IMR-90 (cell line): ENCODE results near the gene ADAM17. TPM values are rescaled to one million over a fixed set of nuclear protein-coding genes. Genes with fewer than 3 reads are reported as not detected.

Source experiments
- ATAC-seq: fragments of 200-7000 bp; cut with Tn5 transposase; 2 replicates; pipeline ENCODE4 v1.9.1; 2020; ENCODE audit warnings: low read depth, mild to moderate bottlenecking, moderate library complexity
- BruUV-seq: library from RNA; stranded (reverse); fragments of 400-500 nt; replicated peaks from 2 replicates; lab custom pipeline; 2021; lab: Mats Ljungman, UMichigan
- CTCF ChIA-PET: fragments of 300-600 bp; formaldehyde crosslinking; extraction: SDS; loops from one replicate; lab custom pipeline; 2021; ENCODE audit warnings: antibody characterized with exemption; lab: Yijun Ruan, JAX
- POLR2A ChIA-PET: fragments of 300-600 bp; sonication (Branson Sonifier 250); formaldehyde crosslinking; loops from one replicate; lab custom pipeline; 2022; ENCODE audit warnings: antibody characterized with exemption; ENCODE audit not compliant: unreplicated experiment; lab: Charles Lee
- DNase-seq: peaks from one replicate; pipeline ENCODE4 v3.0.0; 2013
- H2AFZ ChIP-seq: replicated peaks from 2 replicates; pipeline ENCODE3; 2013; ENCODE audit warnings: low read length, mild to moderate bottlenecking; ENCODE audit not compliant: poor library complexity
- H2AK5ac ChIP-seq: 2 replicates; pipeline ENCODE4 v1.6.1; 2013; ENCODE audit warnings: low read depth, low read length, inconsistent platforms
- H2AK9ac ChIP-seq: replicated peaks from 2 replicates; pipeline ENCODE3; 2013; ENCODE audit warnings: mild to moderate bottlenecking, low read depth, low read length, moderate library complexity; ENCODE audit not compliant: poor library complexity
- H2BK120ac ChIP-seq: 2 replicates; pipeline ENCODE4 v1.6.1; 2013; ENCODE audit warnings: low read depth, low read length, inconsistent platforms
- H2BK15ac ChIP-seq: 3 replicates; pipeline ENCODE4 v1.6.1; 2013; ENCODE audit warnings: low read depth, low read length, inconsistent platforms
- H2BK20ac ChIP-seq: 2 replicates; pipeline ENCODE4 v1.6.1; 2013; ENCODE audit warnings: low read depth, mild to moderate bottlenecking, inconsistent platforms, low read length, moderate library complexity
- H2BK5ac ChIP-seq: 2 replicates; pipeline ENCODE4 v1.6.1; 2013; ENCODE audit warnings: mild to moderate bottlenecking, low read depth, low read length, inconsistent platforms; ENCODE audit not compliant: poor library complexity, severe bottlenecking
- H3K14ac ChIP-seq: replicated peaks from 2 replicates; pipeline ENCODE4 v1.6.1; 2013; ENCODE audit warnings: low read depth, low read length, inconsistent platforms
- H3K18ac ChIP-seq: 2 replicates; pipeline ENCODE4 v1.6.1; 2013; ENCODE audit warnings: low read depth, low read length, control low read depth
- H3K23ac ChIP-seq: 2 replicates; pipeline ENCODE4 v1.6.1; 2013; ENCODE audit warnings: low read depth, low read length, inconsistent platforms
- H3K27ac ChIP-seq: 2 replicates; pipeline ENCODE4 v1.5.1; 2013; ENCODE audit warnings: mild to moderate bottlenecking, control low read depth, low read length; ENCODE audit not compliant: insufficient read depth
- H3K27me3 ChIP-seq: 2 replicates; pipeline ENCODE4 v1.6.1; 2013; ENCODE audit warnings: low read length; ENCODE audit not compliant: control insufficient read depth, insufficient read depth
- H3K36me3 ChIP-seq: 2 replicates; pipeline ENCODE4 v1.6.1; 2013; ENCODE audit warnings: low read length, mixed read lengths; ENCODE audit not compliant: control insufficient read depth, insufficient read depth
- H3K4ac ChIP-seq: 2 replicates; pipeline ENCODE4 v1.6.1; 2013; ENCODE audit warnings: low read depth, low read length, inconsistent platforms
- H3K4me1 ChIP-seq: 2 replicates; pipeline ENCODE4 v1.6.1; 2013; ENCODE audit warnings: low read length, mixed read lengths; ENCODE audit not compliant: control insufficient read depth, insufficient read depth
- H3K4me2 ChIP-seq: 2 replicates; pipeline ENCODE4 v1.6.1; 2013; ENCODE audit warnings: low read depth, mild to moderate bottlenecking, control low read depth, low read length, moderate library complexity
- H3K4me3 ChIP-seq: 2 replicates; pipeline ENCODE4 v1.5.1; 2013; ENCODE audit warnings: low read depth, mild to moderate bottlenecking, control low read depth, low read length, moderate library complexity; ENCODE audit not compliant: insufficient read depth
- H3K56ac ChIP-seq: 2 replicates; pipeline ENCODE4 v1.6.1; 2013; ENCODE audit warnings: low read length, inconsistent platforms; ENCODE audit not compliant: insufficient read depth; ENCODE audit errors: extremely low read depth
- H3K79me1 ChIP-seq, 2 experiments: 2 replicates each; pipeline ENCODE4 v1.6.1; 2013; ENCODE audit warnings: low read length in 2 of 2, inconsistent platforms in 1 of 2, low read depth in 1 of 2
- H3K9ac ChIP-seq: 2 replicates; pipeline ENCODE4 v1.6.1; 2013; ENCODE audit warnings: low read depth, low read length, control low read depth
- H3K9me1 ChIP-seq: 2 replicates; pipeline ENCODE4 v1.6.1; 2013; ENCODE audit warnings: low read length, inconsistent platforms; ENCODE audit not compliant: insufficient read depth
- H3K9me3 ChIP-seq: 2 replicates; pipeline ENCODE4 v1.6.1; 2013; ENCODE audit warnings: low read length; ENCODE audit not compliant: control insufficient read depth, insufficient read depth
- H4K20me1 ChIP-seq: 2 replicates; pipeline ENCODE4 v1.6.1; 2013; ENCODE audit warnings: low read length, inconsistent platforms; ENCODE audit not compliant: insufficient read depth
- H4K5ac ChIP-seq: 2 replicates; pipeline ENCODE4 v1.6.1; 2013; ENCODE audit warnings: mild to moderate bottlenecking, low read depth, low read length, control low read depth
- H4K8ac ChIP-seq, 2 experiments: 2 replicates each; pipeline ENCODE4 v1.6.1; 2013; ENCODE audit warnings: low read depth in 2 of 2, low read length in 2 of 2, control low read depth in 1 of 2, inconsistent platforms in 1 of 2
- H4K91ac ChIP-seq: 2 replicates; pipeline ENCODE4 v1.6.1; 2013; ENCODE audit warnings: low read depth, low read length, inconsistent platforms; ENCODE audit not compliant: insufficient read depth
- BHLHE40 ChIP-seq: fragments of 150-350 bp; IDR thresholded peaks from 2 replicates; pipeline ENCODE4 v1.6.1; 2016; ENCODE audit warnings: mild to moderate bottlenecking, low read depth, low read length
- CEBPB ChIP-seq: IDR thresholded peaks from 2 replicates; pipeline ENCODE4 v1.6.1; 2012; ENCODE audit warnings: low read depth, low read length, improper control_type of control experiment
- CHD1 ChIP-seq: IDR thresholded peaks from 2 replicates; pipeline ENCODE4 v1.6.1; 2012; ENCODE audit warnings: low read depth, low read length, improper control_type of control experiment
- CTCF ChIP-seq: conservative IDR thresholded peaks from 2 replicates; pipeline ENCODE4 v1.5.1; 2012; ENCODE audit warnings: mild to moderate bottlenecking, low read depth, low read length, improper control_type of control experiment
- FOS ChIP-seq: fragments of 150-350 bp; IDR thresholded peaks from 2 replicates; pipeline ENCODE4 v1.6.1; 2016; ENCODE audit warnings: low read depth, low read length
- MAFK ChIP-seq: IDR thresholded peaks from 2 replicates; pipeline ENCODE4 v1.6.1; 2012; ENCODE audit warnings: low read depth, low read length, improper control_type of control experiment
- MAZ ChIP-seq: IDR thresholded peaks from 2 replicates; pipeline ENCODE4 v1.6.1; 2012; ENCODE audit warnings: low read depth, mild to moderate bottlenecking, low read length, improper control_type of control experiment, moderate library complexity, borderline replicate concordance
- NFE2L2 ChIP-seq: fragments of 150-350 bp; IDR thresholded peaks from 2 replicates; pipeline ENCODE4 v1.6.1; 2016; ENCODE audit warnings: low read depth, mild to moderate bottlenecking, low read length
- POLR2A ChIP-seq: IDR thresholded peaks from 2 replicates; pipeline ENCODE4 v1.6.1; 2012; ENCODE audit warnings: mild to moderate bottlenecking, low read depth, low read length
- RCOR1 ChIP-seq: IDR thresholded peaks from 2 replicates; pipeline ENCODE4 v1.6.1; 2012; ENCODE audit warnings: mild to moderate bottlenecking, low read length, improper control_type of control experiment; ENCODE audit not compliant: insufficient replicate concordance
- SMC3 ChIP-seq: fragments of 150-350 bp; IDR thresholded peaks from 2 replicates; pipeline ENCODE4 v1.6.1; 2016; ENCODE audit warnings: low read depth, mild to moderate bottlenecking, antibody characterized with exemption, low read length, moderate library complexity
- WGBS, 2 experiments: methylation state at CpG; one replicate each; pipeline versions ENCODE4 v1.1.5 to v1.1.7; 2013; ENCODE audit warnings: missing lambda C conversion rate in 2 of 2; ENCODE audit not compliant: insufficient read length in 1 of 2; ENCODE audit errors: extremely low coverage in 2 of 2; 5-methylcytosine and 5-hydroxymethylcytosine counted together
- dilution Hi-C: fragments of 300-500 bp; cut with HindIII; formaldehyde crosslinking; loops from one replicate; pipeline ENCODE4 v1.14.3; 2018; ENCODE audit warnings: low sequenced_read_pairs; ENCODE audit not compliant: unreplicated experiment
- in situ Hi-C: fragments of 300-500 bp; cut with MboI; formaldehyde crosslinking; loops from 3 replicates; pipeline ENCODE4 v1.14.3; 2019; ENCODE audit warnings: low sequenced_read_pairs, inconsistent platforms, mixed read lengths
- intact Hi-C: fragments of 100-400 bp; cut with micrococcal nuclease; formaldehyde crosslinking; loops from 2 replicates; pipeline ENCODE4 v1.10.0; 2022
- polyA plus RNA-seq, 3 experiments: library from polyadenylated mRNA; depleted of rRNA; stranded (reverse); fragments of >200 nt; gene quantifications; 2 replicates each; pipeline ENCODE4 v1.2.3, GENCODE V29; 2012; ENCODE audit warnings: low replicate concordance in 1 of 3
- total RNA-seq: library from RNA; depleted of rRNA; stranded (reverse); fragments of >200 nt; gene quantifications from 2 replicates; pipeline ENCODE4 v1.2.3, GENCODE V29; 2012
- TF ChIP-seq, protein P1 (sequence below): fragments of 150-350 bp; IDR thresholded peaks from 2 replicates; pipeline ENCODE4 v1.6.1; 2016; ENCODE audit warnings: low read depth, mild to moderate bottlenecking, low read length, moderate library complexity, borderline replicate concordance

ADAM17 gene
- total and polyA plus RNA-seq, 2 of the 4 experiments (the other 2 are of a cell fraction), result 9.6 to 34.4 TPM

GRCh38 chr2:9556121-9556743 lies 602 bp upstream of the ADAM17 start:
- Histone ChIP-seq H3K27ac (peak overlapping the region; percentile 97), H2AK5ac (peak overlapping the region; percentile 68), H3K4me1 (peaks cover 4% of the 10 kb centered on the region), H3K79me1 (peaks cover 5 to 36% of the 10 kb centered on the region in 2 experiments; a peak in 3 of 4 replicates), H3K4me3 (peak overlapping the region; percentile 65), H3K36me3 (peaks cover 2% of the 10 kb centered on the region; the same call in 1 of the 2 replicates), H3K18ac (peak overlapping the region; percentile 94), H2BK5ac (peak overlapping the region; percentile 92), H4K8ac (peak overlapping the region; percentile 92 to 97), H4K5ac (peak overlapping the region; percentile 99), H2BK20ac (no peak overlapping the region), H2AFZ (peak overlapping the region; percentile 92), H3K4me2 (peak overlapping the region; percentile 99), H3K23ac (peak overlapping the region; percentile 85), H4K20me1 (peaks cover 19% of the 10 kb centered on the region; the same call in 1 of the 2 replicates), H3K9ac (peak overlapping the region; percentile 100), H3K14ac (peak overlapping the region; percentile 81), H3K27me3 (no peaks in the 10 kb centered on the region), H3K56ac (peak overlapping the region; percentile 89), H3K4ac (peak overlapping the region; percentile 90), H2BK120ac (peak overlapping the region; percentile 63), H3K9me1 (peaks cover 3% of the 10 kb centered on the region; the same call in 1 of the 2 replicates), H2BK15ac (peak overlapping the region; percentile 81; the same call in 1 of the 3 replicates), H2AK9ac (peak overlapping the region; percentile 97), H4K91ac (peak overlapping the region; percentile 91), H3K9me3 (no peaks in the 10 kb centered on the region)
- peak; percentile 22 for DNase-seq
- TF ChIP-seq POLR2A (0 out of 2 replicates have a peak, but pooled peaks have one; percentile 10), CEBPB (peak; percentile 70), SMC3 (no peak), FOS (no peak), RCOR1 (no peak), CHD1 (peak; percentile 79; the same call in 1 of the 2 replicates), NFE2L2 (no peak), BHLHE40 (no peak), MAZ (no peak), CTCF (no peak), MAFK (no peak)
- TF ChIP-seq, protein P1, sequence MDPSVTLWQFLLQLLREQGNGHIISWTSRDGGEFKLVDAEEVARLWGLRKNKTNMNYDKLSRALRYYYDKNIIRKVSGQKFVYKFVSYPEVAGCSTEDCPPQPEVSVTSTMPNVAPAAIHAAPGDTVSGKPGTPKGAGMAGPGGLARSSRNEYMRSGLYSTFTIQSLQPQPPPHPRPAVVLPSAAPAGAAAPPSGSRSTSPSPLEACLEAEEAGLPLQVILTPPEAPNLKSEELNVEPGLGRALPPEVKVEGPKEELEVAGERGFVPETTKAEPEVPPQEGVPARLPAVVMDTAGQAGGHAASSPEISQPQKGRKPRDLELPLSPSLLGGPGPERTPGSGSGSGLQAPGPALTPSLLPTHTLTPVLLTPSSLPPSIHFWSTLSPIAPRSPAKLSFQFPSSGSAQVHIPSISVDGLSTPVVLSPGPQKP, result no peak
- WGBS, 2 experiments, result no CpG with 5 or more reads among the region's 32 CpGs
- dilution Hi-C loops (no loop called here), in situ Hi-C loops (no loop called here), intact Hi-C loops (loop anchor here (2.0 to 5.0 kb wide), 2 partner anchors 75 to 396 kb away; partner anchors contain the start of genes GRHL1 and YWHAQ)
- POLR2A ChIA-PET, result interaction anchor here (0.6 to 1.4 kb wide), 3 partner anchors 9 to 75 kb away, joined by 3 to 5 read pairs (median 3); partner anchors contain the start of gene YWHAQ
- ATAC-seq, result peak; percentile 6
- no TSS peak for BruUV-seq
- CTCF ChIA-PET, result interaction anchor here (0.6 kb wide), 1 partner anchor 348 kb away, joined by 3 read pairs; no protein-coding TSS in a partner anchor
